NB4 (cell line): ENCODE results near the gene TRIM37.

ENCODE experiments used
- DNase-seq: peaks from one replicate; pipeline ENCODE4 v3.0.0; 2010; ENCODE audit warnings: low read depth
- H3K4me3 ChIP-seq: one replicate; pipeline ENCODE4 v1.5.1; 2011; ENCODE audit warnings: mild to moderate bottlenecking, low read depth, low read length, moderate library complexity
- MAX ChIP-seq: IDR thresholded peaks from 2 replicates; pipeline ENCODE4 v1.6.1; 2011; ENCODE audit warnings: low read depth, low read length
- MYC ChIP-seq: IDR thresholded peaks from 2 replicates; pipeline ENCODE4 v1.6.1; 2011; ENCODE audit warnings: low read depth, low read length
- POLR2A ChIP-seq: IDR thresholded peaks from 2 replicates; pipeline ENCODE4 v1.6.1; 2011; ENCODE audit warnings: mild to moderate bottlenecking; ENCODE audit not compliant: insufficient read length; ENCODE audit errors: extremely low read depth
- TF ChIP-seq, protein P1 (sequence below): IDR thresholded peaks from one replicate; pipeline ENCODE4 v1.5.1; 2012; ENCODE audit warnings: low read depth, low read length

The TRIM37 gene

GRCh38 chr17:59008737-59009136 is 97.9 kb downstream of the TRIM37 start:
- no peak for DNase-seq
- H3K4me3 ChIP-seq: no peak overlapping the region
- TF ChIP-seq, protein P1, sequence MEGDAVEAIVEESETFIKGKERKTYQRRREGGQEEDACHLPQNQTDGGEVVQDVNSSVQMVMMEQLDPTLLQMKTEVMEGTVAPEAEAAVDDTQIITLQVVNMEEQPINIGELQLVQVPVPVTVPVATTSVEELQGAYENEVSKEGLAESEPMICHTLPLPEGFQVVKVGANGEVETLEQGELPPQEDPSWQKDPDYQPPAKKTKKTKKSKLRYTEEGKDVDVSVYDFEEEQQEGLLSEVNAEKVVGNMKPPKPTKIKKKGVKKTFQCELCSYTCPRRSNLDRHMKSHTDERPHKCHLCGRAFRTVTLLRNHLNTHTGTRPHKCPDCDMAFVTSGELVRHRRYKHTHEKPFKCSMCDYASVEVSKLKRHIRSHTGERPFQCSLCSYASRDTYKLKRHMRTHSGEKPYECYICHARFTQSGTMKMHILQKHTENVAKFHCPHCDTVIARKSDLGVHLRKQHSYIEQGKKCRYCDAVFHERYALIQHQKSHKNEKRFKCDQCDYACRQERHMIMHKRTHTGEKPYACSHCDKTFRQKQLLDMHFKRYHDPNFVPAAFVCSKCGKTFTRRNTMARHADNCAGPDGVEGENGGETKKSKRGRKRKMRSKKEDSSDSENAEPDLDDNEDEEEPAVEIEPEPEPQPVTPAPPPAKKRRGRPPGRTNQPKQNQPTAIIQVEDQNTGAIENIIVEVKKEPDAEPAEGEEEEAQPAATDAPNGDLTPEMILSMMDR: no peak
- TF ChIP-seq POLR2A (no peak), MYC (no peak), MAX (no peak)

DNA sequence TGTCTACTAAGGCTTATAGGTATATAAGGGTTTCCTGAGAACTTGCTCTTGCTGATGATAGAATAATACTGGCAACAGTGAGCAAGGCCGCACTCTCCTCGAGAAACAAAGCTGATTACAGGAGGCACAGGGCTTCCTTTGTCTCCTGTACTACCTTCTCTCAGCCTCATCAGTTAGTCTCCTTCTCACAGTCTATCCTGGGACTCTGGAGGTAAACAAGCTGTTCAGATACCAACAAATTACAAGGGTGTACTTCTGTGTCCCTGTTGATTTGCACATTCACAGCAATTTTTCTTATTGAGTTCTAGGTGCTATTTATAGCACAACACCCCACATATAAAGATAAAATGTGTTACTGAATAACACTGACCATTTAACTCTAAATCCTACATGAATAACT is 98.7 kb downstream of the TRIM37 start:
- TF ChIP-seq MYC: no peak
- no peak for DNase-seq

DNA sequence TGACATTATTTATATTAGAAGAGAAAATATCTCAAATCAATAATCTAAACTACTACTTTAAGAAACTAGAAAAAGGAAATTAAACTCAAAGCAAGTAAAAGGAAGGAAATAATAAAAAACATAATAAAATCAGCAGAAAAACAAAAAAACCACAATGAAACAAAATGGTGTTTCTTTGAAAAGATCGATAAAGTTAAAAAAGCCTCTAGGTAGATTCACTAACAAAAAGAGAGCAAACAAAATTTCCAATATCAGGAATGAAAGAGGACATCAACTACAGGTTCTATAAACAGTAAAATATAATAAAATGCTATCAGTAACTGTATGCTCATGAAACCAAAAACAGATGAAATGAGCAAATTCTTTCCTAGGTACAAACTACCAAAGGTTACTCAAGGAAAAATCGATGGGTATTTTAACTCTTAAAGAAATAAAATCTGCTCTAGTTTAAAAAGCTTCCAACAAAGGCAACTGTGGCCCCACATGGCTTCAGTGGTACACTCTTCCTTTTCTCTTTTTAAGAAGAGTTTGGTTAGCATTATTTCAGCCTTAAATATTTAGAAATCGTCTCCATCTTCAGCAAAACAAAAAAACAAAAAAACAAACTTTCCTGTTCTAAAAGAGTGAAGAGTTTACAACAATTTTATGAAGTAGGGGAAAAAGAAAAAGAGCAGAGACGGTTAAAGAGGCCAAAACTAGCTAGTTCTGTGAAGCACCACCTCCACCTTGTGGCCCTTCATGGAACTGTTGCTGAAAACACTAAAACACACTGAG is 102.2 kb downstream of the TRIM37 start:
- TF ChIP-seq, protein P1: peak; percentile 81
- TF ChIP-seq MYC: no peak
- TF ChIP-seq POLR2A: no peak
- no peak for TF ChIP-seq MAX
- no peak overlapping the region for H3K4me3 ChIP-seq
- DNase-seq: peak; percentile 71

More for the DNA sequence above, 98.7 kb downstream of the TRIM37 start:
- no peak overlapping the region for H3K4me3 ChIP-seq

DNA sequence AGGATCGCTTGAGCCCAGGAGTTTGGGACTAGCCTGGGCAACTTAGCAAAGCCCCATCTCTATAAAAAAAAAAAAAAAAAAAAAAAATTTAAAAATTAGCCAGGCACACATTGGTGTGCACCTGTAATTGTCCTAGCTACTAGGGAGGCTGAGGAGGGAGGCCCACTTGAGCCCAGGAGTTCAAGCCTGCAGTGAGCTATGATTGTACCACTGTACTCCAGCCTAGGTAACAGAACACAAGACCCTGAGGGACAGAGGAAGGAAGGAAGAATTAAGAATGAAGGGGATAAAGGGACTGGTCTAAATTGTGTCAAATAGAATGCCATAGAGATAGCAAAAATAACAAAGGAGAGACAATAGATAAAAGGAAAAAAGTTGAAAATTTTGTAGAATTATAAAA is 102.8 kb downstream of the TRIM37 start:
- H3K4me3 ChIP-seq: no peak overlapping the region
- no peak for DNase-seq
- TF ChIP-seq, protein P1: no peak
- no peak for TF ChIP-seq POLR2A

DNA sequence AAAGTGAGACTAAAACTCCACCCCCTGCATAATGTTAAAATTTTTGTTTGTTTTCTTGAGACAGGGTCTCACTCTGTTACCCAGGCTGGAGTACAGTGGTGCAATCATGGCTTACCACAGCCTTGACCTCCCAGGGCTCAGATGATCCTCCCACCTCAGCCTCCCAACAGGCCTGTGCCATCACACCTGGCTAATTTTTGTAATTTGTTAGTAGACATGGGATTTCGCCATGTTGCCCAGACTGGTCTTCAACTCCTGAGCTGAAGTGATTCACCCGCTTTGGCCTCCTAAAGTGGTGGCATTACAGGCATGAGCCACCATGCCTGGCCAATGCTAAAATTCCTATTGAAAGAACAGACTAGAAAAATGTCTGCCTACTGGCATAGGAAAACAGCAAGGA is 103.8 kb downstream of the TRIM37 start:
- peak; percentile 46 for DNase-seq
- H3K4me3 ChIP-seq: no peak overlapping the region
- TF ChIP-seq MAX (no peak), POLR2A (no peak), MYC (no peak)
- TF ChIP-seq, protein P1: no peak

- no peak overlapping the region for H3K4me3 ChIP-seq
- DNase-seq: no peak
- TF ChIP-seq MYC (no peak), MAX (no peak), POLR2A (no peak)
- TF ChIP-seq, protein P1: no peak
These were observed 104.6 kb downstream of the TRIM37 start for GRCh38 chr17:59002126-59002525.
